ENCODE data around the gene SHC3.

Gene SHC3

GRCh38 chr9:89112243-89112642 lies 66.4 kb downstream of the SHC3 start:
- 0 out of 2 replicates have a peak, but pooled peaks cover 3% of the 10 kb centered on the region for H3K36me3 ChIP-seq (ENCODE audit: control insufficient read depth, insufficient read depth, low read length)
- no peaks in the 10 kb centered on the region for H3K4me1 ChIP-seq (ENCODE audit: control insufficient read depth, insufficient read depth, low read length)
- peaks cover 1% of the 10 kb centered on the region; the same call in 1 of the 2 replicates for H3K9me3 ChIP-seq (ENCODE audit: control insufficient read depth, insufficient read depth, low read length)
- no CpG with 5 or more reads among the region's 3 CpGs for WGBS (ENCODE audit: insufficient coverage, insufficient read length)
- no peak for DNase-seq (ENCODE audit: low read depth, low spot score)
- no peak overlapping the region for H3K4me3 ChIP-seq (ENCODE audit: low read length)
- no peak overlapping the region for H3K27ac ChIP-seq (ENCODE audit: low read length)
- no peaks in the 10 kb centered on the region for H3K27me3 ChIP-seq (ENCODE audit: control insufficient read depth, insufficient read depth, low read length)

GRCh38 chr9:89109666-89110065 lies 69.0 kb downstream of the SHC3 start:
- Histone ChIP-seq H3K27me3 (ENCODE audit: control insufficient read depth, insufficient read depth, low read length) (no peaks in the 10 kb centered on the region), H3K4me3 (ENCODE audit: low read length) (no peak overlapping the region), H3K4me1 (ENCODE audit: control insufficient read depth, insufficient read depth, low read length) (no peaks in the 10 kb centered on the region), H3K27ac (ENCODE audit: low read length) (no peak overlapping the region), H3K9me3 (ENCODE audit: control insufficient read depth, insufficient read depth, low read length) (peaks cover 1% of the 10 kb centered on the region; the same call in 1 of the 2 replicates), H3K36me3 (ENCODE audit: control insufficient read depth, insufficient read depth, low read length) (peaks cover 3% of the 10 kb centered on the region; the same call in 1 of the 2 replicates)
- DNase-seq (ENCODE audit: low read depth, low spot score) = no peak

GRCh38 chr9:89107406-89107805 lies 71.2 kb downstream of the SHC3 start:
- Histone ChIP-seq H3K27ac (ENCODE audit: low read length) (no peak overlapping the region), H3K9me3 (ENCODE audit: control insufficient read depth, insufficient read depth, low read length) (peaks cover 1% of the 10 kb centered on the region; the same call in 1 of the 2 replicates), H3K4me1 (ENCODE audit: control insufficient read depth, insufficient read depth, low read length) (no peaks in the 10 kb centered on the region), H3K4me3 (ENCODE audit: low read length) (no peak overlapping the region), H3K36me3 (ENCODE audit: control insufficient read depth, insufficient read depth, low read length) (peaks cover 3% of the 10 kb centered on the region; the same call in 1 of the 2 replicates), H3K27me3 (ENCODE audit: control insufficient read depth, insufficient read depth, low read length) (no peaks in the 10 kb centered on the region)
- no CpG with 5 or more reads among the region's 3 CpGs for WGBS (ENCODE audit: insufficient coverage, insufficient read length)
- DNase-seq (ENCODE audit: low read depth, low spot score) = no peak

DNA sequence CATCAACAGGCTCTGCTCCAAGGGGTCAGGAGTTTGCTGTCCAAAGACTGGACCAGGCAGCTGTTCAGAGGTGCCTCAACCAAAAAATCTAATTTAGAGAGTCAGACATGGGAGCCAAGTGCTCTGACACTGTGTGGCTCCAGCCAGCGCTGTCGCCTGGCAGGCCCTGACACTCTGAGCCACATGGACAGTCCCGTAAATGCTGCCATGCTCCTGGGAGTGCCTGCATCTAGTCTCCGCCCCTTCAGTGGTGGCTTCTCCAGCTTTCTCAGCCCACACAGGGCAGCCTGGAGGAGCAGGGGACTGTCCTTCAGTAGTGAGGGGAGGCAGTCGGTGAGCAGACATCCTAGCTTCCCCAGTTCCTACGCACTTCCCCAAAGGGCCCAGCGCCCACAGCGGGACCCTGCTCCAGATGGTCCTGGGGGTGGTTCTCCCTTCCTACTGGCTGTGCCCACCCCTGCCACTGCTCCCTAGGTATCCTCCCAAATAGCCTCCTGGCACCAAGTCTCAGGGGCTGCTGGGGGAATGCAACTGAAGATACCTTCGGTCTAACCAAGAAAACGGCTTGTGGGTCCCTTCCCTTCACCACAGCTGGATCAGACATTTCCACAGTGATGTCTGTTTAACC lies 72.3 kb downstream of the SHC3 start:
- DNase-seq (ENCODE audit: low read depth, low spot score) = no peak
- no peaks in the 10 kb centered on the region for H3K27me3 ChIP-seq (ENCODE audit: control insufficient read depth, insufficient read depth, low read length)
- H3K4me1 ChIP-seq (ENCODE audit: control insufficient read depth, insufficient read depth, low read length) = no peaks in the 10 kb centered on the region
- H3K27ac ChIP-seq (ENCODE audit: low read length) = no peak overlapping the region
- peaks cover 1% of the 10 kb centered on the region; the same call in 1 of the 2 replicates for H3K9me3 ChIP-seq (ENCODE audit: control insufficient read depth, insufficient read depth, low read length)
- peaks cover 3% of the 10 kb centered on the region; the same call in 1 of the 2 replicates for H3K36me3 ChIP-seq (ENCODE audit: control insufficient read depth, insufficient read depth, low read length)
- H3K4me3 ChIP-seq (ENCODE audit: low read length) = no peak overlapping the region
- WGBS (ENCODE audit: insufficient coverage, insufficient read length) = no CpG with 5 or more reads among the region's 10 CpGs

DNA sequence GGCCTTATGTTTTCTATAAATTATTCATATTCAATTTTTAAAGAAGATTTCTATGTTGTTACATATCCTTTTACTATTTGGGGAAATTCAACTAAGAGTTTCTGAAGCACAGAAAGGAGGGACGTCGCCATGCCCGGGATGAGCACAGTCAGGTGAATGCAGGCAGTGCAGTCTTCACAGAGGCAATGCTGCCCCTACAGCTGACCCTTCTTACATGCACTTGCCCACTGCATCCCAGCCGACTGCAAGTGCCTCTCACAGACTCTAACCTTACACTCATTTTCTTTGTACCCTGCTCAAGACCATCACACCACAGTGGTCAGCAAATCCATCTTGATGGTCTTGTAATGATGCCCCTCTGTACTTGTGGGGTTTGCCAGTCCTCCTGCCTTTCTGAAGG lies 73.8 kb downstream of the SHC3 start:
- peaks cover 3% of the 10 kb centered on the region; the same call in 1 of the 2 replicates for H3K36me3 ChIP-seq (ENCODE audit: control insufficient read depth, insufficient read depth, low read length)
- H3K4me3 ChIP-seq (ENCODE audit: low read length) = no peak overlapping the region
- H3K27ac ChIP-seq (ENCODE audit: low read length) = no peak overlapping the region
- H3K27me3 ChIP-seq (ENCODE audit: control insufficient read depth, insufficient read depth, low read length) = no peaks in the 10 kb centered on the region
- DNase-seq (ENCODE audit: low read depth, low spot score) = no peak
- no CpG with 5 or more reads among the region's 4 CpGs for WGBS (ENCODE audit: insufficient coverage, insufficient read length)
- H3K9me3 ChIP-seq (ENCODE audit: control insufficient read depth, insufficient read depth, low read length) = peaks cover 1% of the 10 kb centered on the region; the same call in 1 of the 2 replicates
- H3K4me1 ChIP-seq (ENCODE audit: control insufficient read depth, insufficient read depth, low read length) = no peaks in the 10 kb centered on the region

GRCh38 chr9:89097219-89097618 lies 81.4 kb downstream of the SHC3 start:
- Histone ChIP-seq H3K27ac (ENCODE audit: low read length) (no peak overlapping the region), H3K4me1 (ENCODE audit: control insufficient read depth, insufficient read depth, low read length) (no peaks in the 10 kb centered on the region), H3K27me3 (ENCODE audit: control insufficient read depth, insufficient read depth, low read length) (no peaks in the 10 kb centered on the region), H3K36me3 (ENCODE audit: control insufficient read depth, insufficient read depth, low read length) (no peaks in the 10 kb centered on the region), H3K4me3 (ENCODE audit: low read length) (no peak overlapping the region), H3K9me3 (ENCODE audit: control insufficient read depth, insufficient read depth, low read length) (no peaks in the 10 kb centered on the region)
- DNase-seq (ENCODE audit: low read depth, low spot score) = no peak
- WGBS (ENCODE audit: insufficient coverage, insufficient read length) = no CpG with 5 or more reads among the region's 2 CpGs

GRCh38 chr9:89096807-89097206 lies 81.8 kb downstream of the SHC3 start:
- H3K27ac ChIP-seq (ENCODE audit: low read length) = no peak overlapping the region
- H3K27me3 ChIP-seq (ENCODE audit: control insufficient read depth, insufficient read depth, low read length) = no peaks in the 10 kb centered on the region
- no peak overlapping the region for H3K4me3 ChIP-seq (ENCODE audit: low read length)
- WGBS (ENCODE audit: insufficient coverage, insufficient read length) = no CpG with 5 or more reads among the region's 7 CpGs
- H3K4me1 ChIP-seq (ENCODE audit: control insufficient read depth, insufficient read depth, low read length) = no peaks in the 10 kb centered on the region
- no peaks in the 10 kb centered on the region for H3K9me3 ChIP-seq (ENCODE audit: control insufficient read depth, insufficient read depth, low read length)
- DNase-seq (ENCODE audit: low read depth, low spot score) = peak; percentile 9
- no peaks in the 10 kb centered on the region for H3K36me3 ChIP-seq (ENCODE audit: control insufficient read depth, insufficient read depth, low read length)

- no peaks in the 10 kb centered on the region for H3K36me3 ChIP-seq (ENCODE audit: control insufficient read depth, insufficient read depth, low read length)
- H3K4me1 ChIP-seq (ENCODE audit: control insufficient read depth, insufficient read depth, low read length) = no peaks in the 10 kb centered on the region
- WGBS (ENCODE audit: insufficient coverage, insufficient read length) = no CpG with 5 or more reads among the region's 11 CpGs
- no peaks in the 10 kb centered on the region for H3K27me3 ChIP-seq (ENCODE audit: control insufficient read depth, insufficient read depth, low read length)
- H3K27ac ChIP-seq (ENCODE audit: low read length) = no peak overlapping the region
- no peak for DNase-seq (ENCODE audit: low read depth, low spot score)
- no peak overlapping the region for H3K4me3 ChIP-seq (ENCODE audit: low read length)
- no peaks in the 10 kb centered on the region for H3K9me3 ChIP-seq (ENCODE audit: control insufficient read depth, insufficient read depth, low read length)
Observed at GRCh38 chr9:89095761-89096528, 82.7 kb downstream of the SHC3 start.

- H3K4me1 ChIP-seq (ENCODE audit: control insufficient read depth, insufficient read depth, low read length) = no peaks in the 10 kb centered on the region
- H3K27ac ChIP-seq (ENCODE audit: low read length) = no peak overlapping the region
- no peak overlapping the region for H3K4me3 ChIP-seq (ENCODE audit: low read length)
- no CpG with 5 or more reads among the region's 3 CpGs for WGBS (ENCODE audit: insufficient coverage, insufficient read length)
- no peak for DNase-seq (ENCODE audit: low read depth, low spot score)
- H3K9me3 ChIP-seq (ENCODE audit: control insufficient read depth, insufficient read depth, low read length) = no peaks in the 10 kb centered on the region
- no peaks in the 10 kb centered on the region for H3K27me3 ChIP-seq (ENCODE audit: control insufficient read depth, insufficient read depth, low read length)
- no peaks in the 10 kb centered on the region for H3K36me3 ChIP-seq (ENCODE audit: control insufficient read depth, insufficient read depth, low read length)
Observed at GRCh38 chr9:89093201-89093975, 85.2 kb downstream of the SHC3 start.

- no CpG with 5 or more reads among the region's 3 CpGs for WGBS (ENCODE audit: insufficient coverage, insufficient read length)
- DNase-seq (ENCODE audit: low read depth, low spot score) = no peak
- Histone ChIP-seq H3K4me3 (ENCODE audit: low read length) (no peak overlapping the region), H3K36me3 (ENCODE audit: control insufficient read depth, insufficient read depth, low read length) (no peaks in the 10 kb centered on the region), H3K27ac (ENCODE audit: low read length) (no peak overlapping the region), H3K27me3 (ENCODE audit: control insufficient read depth, insufficient read depth, low read length) (no peaks in the 10 kb centered on the region), H3K9me3 (ENCODE audit: control insufficient read depth, insufficient read depth, low read length) (no peaks in the 10 kb centered on the region), H3K4me1 (ENCODE audit: control insufficient read depth, insufficient read depth, low read length) (no peaks in the 10 kb centered on the region)
Observed at GRCh38 chr9:89089176-89089575, 89.4 kb downstream of the SHC3 start.

Measured in iPS DF 6.9 (cell line).